Colonic mucosa (tissue), 4 donors: ENCODE data around the gene ZCCHC8. TPM values are rescaled to one million over a fixed set of nuclear protein-coding genes. Genes with fewer than 3 reads are reported as not detected.
A peak's percentile ranks its signal among the peaks of the same experiment; 100 is the strongest.

ENCODE experiments used
- DNase-seq: peaks from one replicate; pipeline ENCODE4 v3.0.0-alpha.2; 2020
- H3K27ac ChIP-seq: fragments of 200-600 bp; one replicate; pipeline ENCODE4 v1.8.0; 2021
- H3K27me3 ChIP-seq: fragments of 200-600 bp; one replicate; pipeline ENCODE4 v1.8.0; 2021
- H3K36me3 ChIP-seq: fragments of 200-600 bp; one replicate; pipeline ENCODE4 v1.8.0; 2021
- H3K4me1 ChIP-seq: fragments of 200-600 bp; one replicate; pipeline ENCODE4 v1.8.0; 2021; ENCODE audit warnings: mild to moderate bottlenecking
- H3K4me3 ChIP-seq: fragments of 200-600 bp; one replicate; pipeline ENCODE4 v1.8.0; 2021
- H3K9ac ChIP-seq, 2 donors: one replicate each; pipeline ENCODE4 v1.7.0; 2013; ENCODE audit warnings: control low read depth in 2 of 2, low read depth in 2 of 2, low read length in 2 of 2
- H3K9me3 ChIP-seq: fragments of 200-600 bp; one replicate; pipeline ENCODE4 v1.8.0; 2021
- intact Hi-C: fragments of 100-400 bp; cut with DNase I; formaldehyde crosslinking; loops from one replicate; pipeline ENCODE4 v1.14.1; 2022
- total RNA-seq, 2 donors: library from RNA; stranded (reverse); fragmentation: NEBNext Ultra II Directional in 1 of 2; extraction: Animal tissue kit (Norgen Biotek cat#: 25700) in 1 of 2; gene quantifications; one replicate each; pipeline ENCODE4 v1.2.1, GENCODE V29; 2021
- TF ChIP-seq, protein P1 (sequence below): fragments of 200-600 bp; IDR thresholded peaks from one replicate; pipeline ENCODE4 v1.8.0; 2022; ENCODE audit warnings: antibody characterized with exemption, mild to moderate bottlenecking
- donor health status: healthy.
- donor health status: DM: no; HTN: no; CAD: no.
- donor health status: DM: no; HTN: no; CAD: no.

ZCCHC8 gene
- total RNA-seq: 10 to 100 TPM; 17.7 to 20.3 TPM

DNA sequence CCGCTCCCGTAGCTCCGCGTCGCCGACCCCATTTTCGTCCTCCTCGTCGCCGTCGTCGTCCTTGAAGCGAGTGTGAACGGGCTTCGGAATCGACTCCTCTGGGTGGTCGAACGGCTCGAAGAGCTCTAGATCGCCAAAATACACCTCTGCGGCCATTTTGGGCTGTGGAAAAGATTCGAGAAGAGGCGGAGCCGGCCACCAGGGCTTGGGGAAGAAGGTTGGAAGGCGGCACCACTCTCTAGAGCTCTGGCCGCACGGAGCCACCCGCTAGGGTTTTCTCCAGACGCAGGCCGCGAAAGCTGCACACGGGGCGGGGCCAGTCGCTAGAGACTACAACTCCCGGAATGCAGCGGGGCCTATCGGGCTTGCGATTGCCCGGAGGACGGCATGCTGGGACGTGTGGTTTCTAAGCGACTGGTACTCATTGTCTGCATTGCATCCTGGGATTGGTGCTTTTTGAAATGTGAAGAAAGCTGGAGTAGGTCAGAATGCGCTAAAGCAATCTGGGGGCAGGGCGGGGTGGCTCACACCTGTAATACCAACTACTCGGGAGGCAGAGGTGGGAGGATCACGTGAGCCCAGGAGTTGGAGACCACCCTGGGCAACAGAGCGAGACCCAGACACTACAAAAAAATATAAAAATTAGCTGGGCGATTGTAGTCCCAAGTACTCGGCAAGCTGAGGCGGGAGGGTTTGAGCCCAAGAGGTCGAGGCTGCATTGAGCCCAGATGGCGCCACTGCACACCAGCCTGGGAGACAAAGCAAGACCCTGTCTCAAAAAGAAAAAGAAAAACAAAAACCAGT is at the start of gene ZCCHC8:
Gene ZCCHC8, minus strand, starts transcription at position 248 of the 804 bp plus-strand sequence. Its CDS starts 92 bp downstream, at position 156.
- intact Hi-C loops: no loop called here
- H3K36me3 ChIP-seq: peaks cover 11% of the 10 kb centered on the region
- no peaks in the 10 kb centered on the region for H3K27me3 ChIP-seq
- H3K4me3 ChIP-seq: peak within 1 kb of the TSS; percentile 67
- peak within 1 kb of the TSS; percentile 77 to 88 for H3K9ac ChIP-seq
- no peaks in the 10 kb centered on the region for H3K9me3 ChIP-seq
- peak within 1 kb of the TSS; percentile 95 for H3K27ac ChIP-seq
- peak; percentile 99 for DNase-seq
- TF ChIP-seq, protein P1, sequence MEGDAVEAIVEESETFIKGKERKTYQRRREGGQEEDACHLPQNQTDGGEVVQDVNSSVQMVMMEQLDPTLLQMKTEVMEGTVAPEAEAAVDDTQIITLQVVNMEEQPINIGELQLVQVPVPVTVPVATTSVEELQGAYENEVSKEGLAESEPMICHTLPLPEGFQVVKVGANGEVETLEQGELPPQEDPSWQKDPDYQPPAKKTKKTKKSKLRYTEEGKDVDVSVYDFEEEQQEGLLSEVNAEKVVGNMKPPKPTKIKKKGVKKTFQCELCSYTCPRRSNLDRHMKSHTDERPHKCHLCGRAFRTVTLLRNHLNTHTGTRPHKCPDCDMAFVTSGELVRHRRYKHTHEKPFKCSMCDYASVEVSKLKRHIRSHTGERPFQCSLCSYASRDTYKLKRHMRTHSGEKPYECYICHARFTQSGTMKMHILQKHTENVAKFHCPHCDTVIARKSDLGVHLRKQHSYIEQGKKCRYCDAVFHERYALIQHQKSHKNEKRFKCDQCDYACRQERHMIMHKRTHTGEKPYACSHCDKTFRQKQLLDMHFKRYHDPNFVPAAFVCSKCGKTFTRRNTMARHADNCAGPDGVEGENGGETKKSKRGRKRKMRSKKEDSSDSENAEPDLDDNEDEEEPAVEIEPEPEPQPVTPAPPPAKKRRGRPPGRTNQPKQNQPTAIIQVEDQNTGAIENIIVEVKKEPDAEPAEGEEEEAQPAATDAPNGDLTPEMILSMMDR: no peak
- peaks cover 7% of the 10 kb centered on the region for H3K4me1 ChIP-seq

DNA sequence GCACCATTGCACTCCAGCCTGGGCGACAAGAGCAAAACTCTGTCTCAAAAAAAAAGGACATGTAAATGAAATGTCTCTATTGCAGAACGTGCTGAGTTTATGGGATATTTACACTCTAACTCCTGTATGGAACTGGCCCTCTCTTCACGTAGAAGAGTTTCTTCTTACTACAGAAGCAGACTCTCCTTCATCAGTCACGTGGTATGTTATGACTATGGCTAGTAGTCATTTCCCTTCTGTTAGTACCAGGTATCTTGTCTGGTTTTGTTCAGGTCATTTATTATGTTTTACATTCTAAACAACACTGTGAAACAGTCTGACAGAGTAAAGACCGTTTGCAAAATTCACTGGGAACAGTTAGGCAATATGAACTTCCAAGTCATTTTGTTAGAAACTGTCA is 46.6 kb upstream of the ZCCHC8 start:
- H3K9me3 ChIP-seq: no peaks in the 10 kb centered on the region

DNA sequence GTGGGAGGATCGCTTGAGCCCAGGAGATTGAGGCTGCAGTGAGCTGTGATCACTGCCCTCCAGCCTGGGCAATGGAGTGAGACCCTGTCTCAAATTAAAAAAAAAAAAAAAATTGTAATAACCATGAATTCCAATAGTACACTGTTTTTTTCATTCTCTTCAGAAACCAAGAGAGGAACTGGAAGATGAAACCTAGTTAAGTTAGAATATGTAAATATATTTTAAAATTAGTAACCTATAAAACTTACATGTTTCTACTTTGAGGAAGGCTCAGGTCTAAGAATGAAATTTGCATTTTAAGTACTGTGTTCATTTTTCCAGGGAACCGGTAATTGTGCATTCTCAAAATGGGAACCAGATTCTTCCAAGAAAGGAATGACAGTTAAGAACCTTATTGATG is 45.1 kb upstream of the ZCCHC8 start:
- intact Hi-C loops: no loop called here
- no peaks in the 10 kb centered on the region for H3K4me1 ChIP-seq
- no peaks in the 10 kb centered on the region for H3K36me3 ChIP-seq
- DNase-seq: no peak
- H3K9ac ChIP-seq: no peak overlapping the region
- no peak overlapping the region for H3K4me3 ChIP-seq
- H3K27me3 ChIP-seq: no peaks in the 10 kb centered on the region
- TF ChIP-seq, protein P1: no peak
- H3K9me3 ChIP-seq: no peaks in the 10 kb centered on the region
- H3K27ac ChIP-seq: no peak overlapping the region

More for the DNA sequence above, 46.6 kb upstream of the ZCCHC8 start:
- no peak for DNase-seq
- TF ChIP-seq, protein P1: no peak
- Histone ChIP-seq H3K27ac (no peak overlapping the region), H3K4me3 (no peak overlapping the region), H3K9ac (no peak overlapping the region), H3K27me3 (no peaks in the 10 kb centered on the region), H3K36me3 (no peaks in the 10 kb centered on the region), H3K4me1 (no peaks in the 10 kb centered on the region)
- intact Hi-C loops: no loop called here

DNA sequence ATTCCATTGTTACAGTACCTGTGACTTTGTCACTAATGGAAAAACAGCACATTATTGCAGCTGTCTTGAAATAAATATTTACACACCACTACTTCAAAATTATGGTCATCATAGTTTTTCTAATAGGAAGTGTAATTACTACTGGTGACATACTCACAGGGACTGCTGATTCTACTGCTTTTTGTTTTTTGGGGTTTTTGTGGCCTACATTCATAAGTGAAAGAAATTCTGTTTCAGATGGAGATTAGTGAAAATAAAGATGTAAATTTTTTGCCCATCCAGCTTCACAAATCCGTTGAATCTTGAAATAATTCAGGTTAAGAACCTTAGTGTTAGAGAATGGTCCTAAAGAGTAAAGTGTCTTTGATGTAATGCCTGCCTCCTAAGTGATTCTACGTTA is 43.8 kb upstream of the ZCCHC8 start:
- Histone ChIP-seq H3K4me3 (no peak overlapping the region), H3K9ac (no peak overlapping the region), H3K4me1 (no peaks in the 10 kb centered on the region), H3K9me3 (no peaks in the 10 kb centered on the region), H3K36me3 (no peaks in the 10 kb centered on the region), H3K27ac (no peak overlapping the region), H3K27me3 (no peaks in the 10 kb centered on the region)
- TF ChIP-seq, protein P1: no peak
- intact Hi-C loops: no loop called here
- no peak for DNase-seq

DNA sequence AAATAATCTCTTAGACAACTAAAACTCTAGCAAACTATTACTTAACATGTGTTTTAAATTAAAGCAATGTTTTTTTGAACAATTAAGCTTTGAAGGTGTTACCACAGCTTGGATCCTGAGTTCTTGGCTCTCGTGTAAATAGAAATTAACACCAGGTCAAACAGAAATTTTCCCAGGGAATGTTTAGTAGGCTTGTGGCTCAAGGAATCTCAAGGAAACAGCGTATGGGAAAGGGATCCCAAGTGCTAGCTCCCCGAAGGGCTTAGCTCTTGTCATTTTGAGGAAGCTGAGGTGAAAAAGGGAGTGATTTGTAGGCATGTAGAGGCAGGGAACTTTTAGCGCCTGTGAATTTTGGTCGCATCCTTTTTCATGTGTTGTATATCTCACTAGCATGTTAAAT is 37.8 kb upstream of the ZCCHC8 start:
- TF ChIP-seq, protein P1: no peak
- Histone ChIP-seq H3K36me3 (no peaks in the 10 kb centered on the region), H3K4me3 (no peak overlapping the region), H3K27ac (no peak overlapping the region), H3K27me3 (no peaks in the 10 kb centered on the region), H3K4me1 (no peaks in the 10 kb centered on the region), H3K9ac (no peak overlapping the region), H3K9me3 (no peaks in the 10 kb centered on the region)
- no peak for DNase-seq
- intact Hi-C loops: no loop called here
